Neural progenitor cell (in vitro differentiated cells): ENCODE measurements around the gene ZNF559. TPM values are rescaled to one million over a fixed set of nuclear protein-coding genes. Genes with fewer than 3 reads are reported as not detected.
"Not testable (repeated sequence)": the region's sequence is repeated elsewhere in the genome, so short reads cannot be mapped to it uniquely, and the experiment has no call there.

Source experiments
- DNase-seq: peaks from one replicate; pipeline ENCODE4 v3.0.0-alpha.2; 2016; ENCODE audit warnings: low spot score
- H2AFZ ChIP-seq: fragments of 200-600 bp; sonication (generic); replicated peaks from 2 replicates; pipeline ENCODE4 v1.6.1; 2016; ENCODE audit warnings: antibody characterized with exemption
- H3F3A ChIP-seq: fragments of 200-600 bp; sonication (generic); 2 replicates; pipeline ENCODE4 v1.6.1; 2016; ENCODE audit warnings: antibody characterized with exemption, low read depth
- H3K27ac ChIP-seq: fragments of 200-600 bp; sonication (generic); 2 replicates; pipeline ENCODE4 v1.5.1; 2016; ENCODE audit warnings: mild to moderate bottlenecking
- H3K27me3 ChIP-seq: fragments of 200-600 bp; sonication (generic); 2 replicates; pipeline ENCODE4 v1.6.1; 2016; ENCODE audit warnings: mild to moderate bottlenecking, moderate library complexity
- H3K36me3 ChIP-seq: fragments of 200-600 bp; sonication (generic); 2 replicates; pipeline ENCODE4 v1.5.1; 2016
- H3K4me1 ChIP-seq: fragments of 200-600 bp; sonication (generic); 2 replicates; pipeline ENCODE4 v1.6.1; 2016; ENCODE audit warnings: mixed run types
- H3K4me2 ChIP-seq: fragments of 200-600 bp; sonication (generic); 2 replicates; pipeline ENCODE4 v1.6.1; 2016
- H3K4me3 ChIP-seq: fragments of 200-600 bp; sonication (generic); 2 replicates; pipeline ENCODE4 v1.5.1; 2016
- H3K79me2 ChIP-seq: fragments of 200-600 bp; sonication (generic); 2 replicates; pipeline ENCODE4 v1.6.1; 2016; ENCODE audit warnings: low read depth
- H3K9ac ChIP-seq: fragments of 200-600 bp; sonication (generic); 2 replicates; pipeline ENCODE4 v1.6.1; 2016
- H3K9me3 ChIP-seq: fragments of 200-600 bp; sonication (generic); 2 replicates; pipeline ENCODE4 v1.5.1; 2016; ENCODE audit warnings: low read depth
- H4K20me1 ChIP-seq: fragments of 200-600 bp; sonication (generic); 2 replicates; pipeline ENCODE4 v1.6.1; 2016; ENCODE audit warnings: low read depth
- H3K27ac Mint-ChIP-seq: 3 replicates; pipeline ENCODE4 v1.8.0; 2021; ENCODE audit warnings: mixed read lengths
- H3K27me3 Mint-ChIP-seq: 2 replicates; pipeline ENCODE4 v1.8.0; 2022; ENCODE audit warnings: low read depth, mild to moderate bottlenecking, inconsistent platforms, moderate library complexity, mixed read lengths; ENCODE audit not compliant: insufficient read depth
- H3K36me3 Mint-ChIP-seq: 3 replicates; pipeline ENCODE4 v1.8.0; 2021; ENCODE audit warnings: mixed read lengths
- H3K4me1 Mint-ChIP-seq: 3 replicates; pipeline ENCODE4 v1.8.0; 2021; ENCODE audit warnings: mixed read lengths
- H3K4me3 Mint-ChIP-seq: 3 replicates; pipeline ENCODE4 v1.8.0; 2021; ENCODE audit warnings: mild to moderate bottlenecking, moderate library complexity, mixed read lengths
- H3K9me3 Mint-ChIP-seq: 3 replicates; pipeline ENCODE4 v1.8.0; 2020; ENCODE audit warnings: mixed read lengths
- EZH2 ChIP-seq: fragments of 200-600 bp; sonication (generic); IDR thresholded peaks from 2 replicates; pipeline ENCODE4 v1.6.1; 2017; ENCODE audit warnings: antibody characterized with exemption, mild to moderate bottlenecking, moderate library complexity
- EZH2phosphoT487 ChIP-seq: fragments of 200-600 bp; sonication (generic); IDR thresholded peaks from 2 replicates; pipeline ENCODE4 v1.6.1; 2017; ENCODE audit warnings: antibody characterized with exemption
- total RNA-seq: library from RNA; depleted of rRNA; stranded (reverse); fragments of >200 nt; gene quantifications from 2 replicates; pipeline ENCODE4 v1.2.3, GENCODE V29; 2015; ENCODE audit warnings: low replicate concordance
- TF ChIP-seq, protein P1 (sequence below): fragments of 200-600 bp; sonication (generic); IDR thresholded peaks from 2 replicates; pipeline ENCODE4 v1.5.1; 2017; ENCODE audit warnings: antibody characterized with exemption, mild to moderate bottlenecking

Gene ZNF559
- 41.6 and 79.8 TPM in 2 replicates for total RNA-seq

DNA sequence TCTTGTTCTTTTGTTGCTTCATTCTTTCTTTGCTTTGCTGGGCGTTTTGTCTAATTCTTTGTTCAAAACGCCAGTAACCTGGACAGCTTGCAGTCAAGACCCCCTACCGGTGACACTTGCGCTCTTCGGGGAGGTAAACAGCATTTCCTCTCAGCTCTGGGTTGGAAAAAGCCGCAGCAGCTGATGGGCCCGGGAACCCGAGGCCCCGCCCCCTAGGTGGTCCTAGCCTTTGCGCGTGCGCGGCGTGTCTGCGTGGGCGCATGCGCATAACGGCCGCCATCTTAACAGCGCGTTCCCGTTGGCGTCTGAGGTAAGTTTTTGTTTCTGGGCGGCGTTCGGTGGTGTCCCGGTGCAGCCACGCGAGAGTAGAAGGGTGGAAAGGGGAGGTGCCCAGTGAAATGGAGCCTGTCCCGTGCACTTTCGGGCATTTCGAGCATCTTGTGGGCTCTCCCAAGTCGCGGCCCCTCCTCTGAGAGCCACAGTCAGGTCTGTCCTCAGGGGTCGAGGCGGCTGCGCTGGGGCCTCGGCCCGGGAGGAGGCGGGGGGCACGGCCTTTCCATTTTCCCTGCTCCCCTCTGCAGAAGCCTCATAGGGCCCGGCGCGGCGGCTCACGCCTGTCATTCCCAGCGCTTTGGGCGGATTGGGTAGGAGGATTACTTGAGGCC is at the start of gene ZNF559:
TSS of gene ZNF559 (plus strand) at position 261 of the 665 bp plus-strand sequence. CDS start 14,371 bp downstream, outside the sequence.
- H4K20me1 ChIP-seq = no peaks in the 10 kb centered on the region
- peaks cover 47% of the 10 kb centered on the region for H3K79me2 ChIP-seq
- H3K9ac ChIP-seq = peak within 1 kb of the TSS; percentile 56
- H3K9me3 ChIP-seq = peaks cover 17% of the 10 kb centered on the region
- H3K4me2 ChIP-seq = peak within 1 kb of the TSS; percentile 74
- H3K4me3 Mint-ChIP-seq = peak within 1 kb of the TSS; percentile 92
- H2AFZ ChIP-seq = peak within 1 kb of the TSS; percentile 57
- peaks cover 12% of the 10 kb centered on the region for H3K27me3 Mint-ChIP-seq
- H3K27me3 ChIP-seq = no peaks in the 10 kb centered on the region
- peaks cover 33% of the 10 kb centered on the region for H3K36me3 Mint-ChIP-seq
- peaks cover 14% of the 10 kb centered on the region for H3F3A ChIP-seq
- H3K4me1 Mint-ChIP-seq = peaks cover 8% of the 10 kb centered on the region
- H3K27ac ChIP-seq = peak within 1 kb of the TSS; percentile 71
- H3K4me3 ChIP-seq = peak within 1 kb of the TSS; percentile 68
- H3K4me1 ChIP-seq = no peaks in the 10 kb centered on the region
- TF ChIP-seq EZH2 (no peak), EZH2phosphoT487 (no peak)
- TF ChIP-seq, protein P1, sequence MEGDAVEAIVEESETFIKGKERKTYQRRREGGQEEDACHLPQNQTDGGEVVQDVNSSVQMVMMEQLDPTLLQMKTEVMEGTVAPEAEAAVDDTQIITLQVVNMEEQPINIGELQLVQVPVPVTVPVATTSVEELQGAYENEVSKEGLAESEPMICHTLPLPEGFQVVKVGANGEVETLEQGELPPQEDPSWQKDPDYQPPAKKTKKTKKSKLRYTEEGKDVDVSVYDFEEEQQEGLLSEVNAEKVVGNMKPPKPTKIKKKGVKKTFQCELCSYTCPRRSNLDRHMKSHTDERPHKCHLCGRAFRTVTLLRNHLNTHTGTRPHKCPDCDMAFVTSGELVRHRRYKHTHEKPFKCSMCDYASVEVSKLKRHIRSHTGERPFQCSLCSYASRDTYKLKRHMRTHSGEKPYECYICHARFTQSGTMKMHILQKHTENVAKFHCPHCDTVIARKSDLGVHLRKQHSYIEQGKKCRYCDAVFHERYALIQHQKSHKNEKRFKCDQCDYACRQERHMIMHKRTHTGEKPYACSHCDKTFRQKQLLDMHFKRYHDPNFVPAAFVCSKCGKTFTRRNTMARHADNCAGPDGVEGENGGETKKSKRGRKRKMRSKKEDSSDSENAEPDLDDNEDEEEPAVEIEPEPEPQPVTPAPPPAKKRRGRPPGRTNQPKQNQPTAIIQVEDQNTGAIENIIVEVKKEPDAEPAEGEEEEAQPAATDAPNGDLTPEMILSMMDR = peak; percentile 52
- H3K9me3 Mint-ChIP-seq = peaks cover 64% of the 10 kb centered on the region
- peaks cover 28% of the 10 kb centered on the region for H3K36me3 ChIP-seq
- DNase-seq = peak; percentile 97
- H3K27ac Mint-ChIP-seq = peak within 1 kb of the TSS; percentile 88

GRCh38 chr19:9283485-9283884 is 40.5 kb upstream of the ZNF559 start:
- DNase-seq, H3K27me3 Mint-ChIP-seq, H3K36me3 ChIP-seq, H3K9ac ChIP-seq, H3K4me3 Mint-ChIP-seq, H2AFZ ChIP-seq, H3K27ac ChIP-seq, H3K4me3 ChIP-seq, H3K4me1 Mint-ChIP-seq, H3K36me3 Mint-ChIP-seq, H3K79me2 ChIP-seq, H4K20me1 ChIP-seq, H3K27ac Mint-ChIP-seq, H3K27me3 ChIP-seq, H3K4me2 ChIP-seq, H3F3A ChIP-seq, H3K4me1 ChIP-seq, H3K9me3 ChIP-seq: not testable (repeated sequence)
- H3K9me3 Mint-ChIP-seq = peaks cover 40% of the 10 kb centered on the region

GRCh38 chr19:9289231-9289884 is 34.6 kb upstream of the ZNF559 start:
- Histone ChIP-seq H3K27ac (no peak overlapping the region), H3K79me2 (no peaks in the 10 kb centered on the region), H2AFZ (no peak overlapping the region), H3F3A (no peaks in the 10 kb centered on the region), H3K9ac (no peak overlapping the region), H3K27me3 (no peaks in the 10 kb centered on the region), H3K4me1 (no peaks in the 10 kb centered on the region), H3K9me3 (peaks cover 14% of the 10 kb centered on the region), H3K36me3 (peaks cover 13% of the 10 kb centered on the region), H4K20me1 (no peaks in the 10 kb centered on the region), H3K4me2 (no peak overlapping the region), H3K4me3 (no peak overlapping the region)
- Mint-ChIP-seq H3K27ac (no peak overlapping the region), H3K36me3 (peaks cover 19% of the 10 kb centered on the region), H3K27me3 (peaks cover 2% of the 10 kb centered on the region), H3K4me3 (no peak overlapping the region), H3K9me3 (peaks cover 46% of the 10 kb centered on the region), H3K4me1 (no peaks in the 10 kb centered on the region)
- DNase-seq = no peak
- TF ChIP-seq EZH2 = no peak

DNA sequence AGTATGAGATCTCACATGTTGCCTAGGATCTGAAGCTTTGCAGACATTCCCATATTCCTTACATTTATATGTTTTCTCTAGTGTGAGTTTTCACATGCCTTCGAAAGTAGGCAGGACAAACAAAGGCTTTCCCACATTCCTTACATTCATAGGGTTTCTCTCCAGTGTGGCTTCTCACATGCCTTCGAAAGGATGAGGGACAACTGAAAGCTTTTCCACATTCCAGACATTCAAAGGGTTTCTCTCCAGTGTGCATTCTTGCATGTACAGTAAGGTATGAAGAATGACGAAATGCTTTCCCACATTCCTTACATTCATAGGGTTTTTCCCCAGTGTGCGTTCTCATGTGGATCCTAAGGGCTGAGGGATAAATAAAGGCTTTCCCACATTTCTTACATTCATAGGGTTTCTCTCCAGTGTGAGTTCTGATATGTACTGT is 28.5 kb upstream of the ZNF559 start:
- no peak overlapping the region for H3K4me2 ChIP-seq
- H3K4me1 ChIP-seq = no peaks in the 10 kb centered on the region
- no peak overlapping the region for H3K27ac ChIP-seq
- peaks cover 2% of the 10 kb centered on the region for H3K27me3 Mint-ChIP-seq
- peaks cover 63% of the 10 kb centered on the region for H3K36me3 Mint-ChIP-seq
- H3K9me3 ChIP-seq = peaks cover 40% of the 10 kb centered on the region
- H3K36me3 ChIP-seq = peaks cover 49% of the 10 kb centered on the region
- H3F3A ChIP-seq = peaks cover 3% of the 10 kb centered on the region
- no peaks in the 10 kb centered on the region for H3K27me3 ChIP-seq
- no peak overlapping the region for H3K9ac ChIP-seq
- peaks cover 70% of the 10 kb centered on the region for H3K9me3 Mint-ChIP-seq
- TF ChIP-seq EZH2phosphoT487 = no peak
- TF ChIP-seq, protein P1 = no peak
- no peak for TF ChIP-seq EZH2
- H3K4me3 ChIP-seq = no peak overlapping the region
- no peak overlapping the region for H2AFZ ChIP-seq
- H3K4me3 Mint-ChIP-seq = no peak overlapping the region
- no peak overlapping the region for H3K27ac Mint-ChIP-seq
- no peak for DNase-seq
- H4K20me1 ChIP-seq = no peaks in the 10 kb centered on the region
- H3K4me1 Mint-ChIP-seq = no peaks in the 10 kb centered on the region
- H3K79me2 ChIP-seq = no peaks in the 10 kb centered on the region
